Spleen (tissue), 7 donors: ENCODE results near the gene KLHL5.

Experiments used
- POLR2A ChIP-seq, 3 donors: fragments of 450-650 bp; IDR thresholded peaks; one replicate each; pipeline ENCODE4 v1.5.1; 2017; ENCODE audit warnings: antibody characterized with exemption in 3 of 3, mild to moderate bottlenecking in 1 of 3
- TF ChIP-seq, protein P1 (sequence below), 11 experiments: fragments of 200-600 bp in 7 of 11; fragments of 450-650 bp in 4 of 11; sonication (generic) in 4 of 11; IDR thresholded peaks in 8 of 11; conservative IDR thresholded peaks in 3 of 11; 1 replicate in 7 of 11; 2 replicates in 4 of 11; pipeline versions ENCODE4 v1.4.0 to v1.8.0; 2016 to 2021; ENCODE audit warnings: antibody characterized with exemption in 11 of 11, inconsistent platforms in 4 of 11, mild to moderate bottlenecking in 1 of 11
- donor health status: DM: no; HTN: no; CAD: no; lungs with moderate emphysema.
- donor health status: DM: no; HTN: no; CAD: no.
- donor health status: DM: no; HTN: no; CAD: no.

DNA sequence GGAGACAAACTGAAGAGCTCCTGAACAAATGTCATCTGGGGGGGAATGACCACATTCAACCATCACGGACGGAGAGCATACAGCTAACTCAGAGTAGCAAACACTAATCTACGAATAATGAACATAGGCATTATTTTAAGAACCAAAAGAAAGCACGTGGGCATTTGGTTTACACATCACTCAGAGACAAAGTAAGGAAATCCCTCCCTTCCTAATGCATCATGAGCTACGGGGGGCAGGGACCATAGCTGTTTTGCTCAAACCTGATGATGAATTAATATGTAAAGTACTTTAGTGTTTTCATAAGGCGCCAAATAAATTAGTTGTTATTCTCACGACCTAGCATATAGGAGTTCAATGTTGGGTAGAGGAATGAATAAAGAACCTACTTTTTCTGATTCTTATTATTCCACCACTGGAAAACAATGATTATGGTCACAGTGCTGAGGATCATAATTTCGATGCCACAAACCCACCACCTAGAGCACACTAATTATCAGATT is 18.1 kb upstream of the KLHL5 start:
- TF ChIP-seq, protein P1, sequence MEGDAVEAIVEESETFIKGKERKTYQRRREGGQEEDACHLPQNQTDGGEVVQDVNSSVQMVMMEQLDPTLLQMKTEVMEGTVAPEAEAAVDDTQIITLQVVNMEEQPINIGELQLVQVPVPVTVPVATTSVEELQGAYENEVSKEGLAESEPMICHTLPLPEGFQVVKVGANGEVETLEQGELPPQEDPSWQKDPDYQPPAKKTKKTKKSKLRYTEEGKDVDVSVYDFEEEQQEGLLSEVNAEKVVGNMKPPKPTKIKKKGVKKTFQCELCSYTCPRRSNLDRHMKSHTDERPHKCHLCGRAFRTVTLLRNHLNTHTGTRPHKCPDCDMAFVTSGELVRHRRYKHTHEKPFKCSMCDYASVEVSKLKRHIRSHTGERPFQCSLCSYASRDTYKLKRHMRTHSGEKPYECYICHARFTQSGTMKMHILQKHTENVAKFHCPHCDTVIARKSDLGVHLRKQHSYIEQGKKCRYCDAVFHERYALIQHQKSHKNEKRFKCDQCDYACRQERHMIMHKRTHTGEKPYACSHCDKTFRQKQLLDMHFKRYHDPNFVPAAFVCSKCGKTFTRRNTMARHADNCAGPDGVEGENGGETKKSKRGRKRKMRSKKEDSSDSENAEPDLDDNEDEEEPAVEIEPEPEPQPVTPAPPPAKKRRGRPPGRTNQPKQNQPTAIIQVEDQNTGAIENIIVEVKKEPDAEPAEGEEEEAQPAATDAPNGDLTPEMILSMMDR (IDR thresholded peaks at IDR 0.05 in 8 of 11, conservative IDR thresholded peaks at IDR 0.05 in 3 of 11) = no peak
- no peak for TF ChIP-seq POLR2A (IDR thresholded peaks at IDR 0.05)
